ENCODE data around the gene FAIM2.

FAIM2 gene

DNA sequence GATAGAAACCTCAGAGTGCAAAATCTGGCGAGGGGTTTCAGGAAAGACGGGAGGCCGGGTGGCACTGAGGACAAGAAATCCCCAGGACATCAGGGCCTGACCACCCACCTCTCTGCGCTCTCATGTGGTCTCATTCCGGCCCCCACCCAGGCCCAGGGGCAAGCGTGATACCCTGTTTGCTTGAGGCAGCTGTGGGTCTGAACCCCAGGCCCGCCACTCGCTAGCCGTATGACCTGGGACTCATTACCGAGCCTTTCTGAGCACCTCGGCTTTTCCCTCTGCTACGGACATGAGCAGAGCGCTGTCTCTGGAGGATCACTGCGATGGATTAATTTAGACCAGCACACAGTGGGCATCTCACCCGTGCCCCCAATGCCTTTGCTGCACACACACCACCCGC is 35.3 kb downstream of the FAIM2 start:
- in situ Hi-C loops (cut with MboI; ENCODE audit: low sequenced_read_pairs) = loop anchor here (25.0 kb wide), 1 partner anchor 194 kb away; the partner anchor contains the start of gene ASIC1

DNA sequence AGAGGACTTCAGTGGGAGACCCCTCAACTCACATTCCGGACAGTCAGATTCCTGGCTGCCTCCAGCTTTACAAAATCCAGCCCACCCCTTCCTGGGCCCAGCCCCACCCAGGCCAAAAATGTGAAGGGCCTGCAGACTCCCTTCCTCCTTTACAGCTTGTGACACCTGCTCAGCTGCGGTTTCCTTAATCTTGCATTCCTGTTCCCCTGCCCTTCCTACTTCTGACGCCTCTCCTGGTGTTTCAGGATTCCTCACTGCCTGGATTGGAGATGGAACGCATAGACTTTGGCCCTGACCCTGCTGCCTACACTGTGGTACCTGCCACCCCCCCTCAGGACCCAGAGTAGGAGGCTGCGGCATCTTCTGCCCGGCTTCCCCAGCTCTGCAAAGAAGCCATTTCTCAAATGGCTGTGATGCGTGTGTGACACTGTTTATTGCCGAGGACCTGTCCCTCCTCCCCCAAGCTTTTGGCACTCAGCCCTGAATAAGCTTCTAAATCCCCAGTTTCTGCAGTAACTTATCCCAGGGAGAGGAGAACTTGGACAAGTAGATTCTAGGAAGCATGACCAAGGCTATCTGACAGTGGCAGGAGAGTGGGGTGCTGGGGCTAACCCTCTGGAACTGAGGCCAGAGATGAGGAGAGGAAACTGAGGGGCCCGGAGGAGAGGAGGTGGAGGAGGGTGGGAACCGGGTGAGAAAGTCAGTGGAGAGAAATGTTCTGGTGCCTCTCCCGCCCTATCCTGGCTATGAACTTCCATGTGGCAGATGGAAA is 35.9 kb downstream of the FAIM2 start:
- in situ Hi-C loops (cut with MboI; ENCODE audit: low sequenced_read_pairs) = loop anchor here (25.0 kb wide), 1 partner anchor 195 kb away; the partner anchor contains the start of gene ASIC1

DNA sequence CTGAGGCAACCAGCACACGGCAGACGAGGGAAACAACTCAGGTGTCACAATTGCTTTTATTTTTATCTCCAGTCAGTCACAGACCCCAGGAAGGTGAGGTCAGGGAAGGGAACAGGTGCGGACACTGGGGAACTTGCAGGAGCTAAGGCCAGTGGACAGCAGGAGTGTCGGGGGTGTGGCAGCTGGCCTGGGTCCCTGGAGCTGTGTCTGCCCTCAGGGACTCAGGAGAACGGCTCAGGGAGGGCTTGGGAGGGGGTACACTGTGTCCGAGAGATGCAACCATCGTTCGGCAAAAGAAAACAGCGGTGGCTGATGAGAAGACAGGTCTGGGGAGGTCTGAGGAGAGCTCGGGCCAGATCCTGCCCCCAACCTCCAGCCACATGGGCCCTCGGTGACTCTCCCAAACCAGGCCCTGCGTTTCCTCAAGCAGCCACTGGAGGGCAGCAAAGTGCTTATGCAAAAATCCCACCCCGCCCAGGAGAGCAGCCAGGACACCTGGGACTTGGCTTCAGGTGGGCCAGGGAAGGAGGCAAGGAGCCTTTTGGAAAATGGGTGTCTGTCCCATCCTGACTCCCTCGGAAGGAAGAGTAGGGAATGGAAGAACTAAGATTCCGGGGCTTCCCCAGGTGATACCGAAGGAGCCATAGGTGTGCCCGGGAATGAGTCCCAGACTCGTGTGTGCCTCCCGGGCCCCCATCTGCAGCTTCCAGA is 36.7 kb downstream of the FAIM2 start:
- in situ Hi-C loops (cut with MboI; ENCODE audit: low sequenced_read_pairs) = loop anchor here (25.0 kb wide), 1 partner anchor 195 kb away; the partner anchor contains the start of gene ASIC1

DNA sequence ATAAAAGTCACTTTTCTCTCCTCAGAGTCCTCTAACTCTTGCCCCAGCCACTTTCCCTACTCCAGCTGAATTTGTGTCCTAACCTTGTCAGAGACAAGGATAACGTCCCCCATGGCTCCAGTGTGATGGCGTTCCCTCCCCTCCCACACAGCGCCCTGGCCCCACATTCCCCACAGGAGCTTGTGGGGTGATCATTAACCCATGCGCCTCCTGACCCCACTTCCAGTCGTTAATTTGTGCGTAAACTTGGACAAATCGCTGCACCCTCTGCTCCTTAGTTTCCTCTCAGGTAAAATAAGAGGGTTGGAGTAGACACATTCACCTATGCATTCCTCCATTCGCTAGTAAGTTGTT is 37.9 kb downstream of the FAIM2 start:
- in situ Hi-C loops (cut with MboI; ENCODE audit: low sequenced_read_pairs) = loop anchor here (25.0 kb wide), 1 partner anchor 197 kb away; the partner anchor contains the start of gene ASIC1

DNA sequence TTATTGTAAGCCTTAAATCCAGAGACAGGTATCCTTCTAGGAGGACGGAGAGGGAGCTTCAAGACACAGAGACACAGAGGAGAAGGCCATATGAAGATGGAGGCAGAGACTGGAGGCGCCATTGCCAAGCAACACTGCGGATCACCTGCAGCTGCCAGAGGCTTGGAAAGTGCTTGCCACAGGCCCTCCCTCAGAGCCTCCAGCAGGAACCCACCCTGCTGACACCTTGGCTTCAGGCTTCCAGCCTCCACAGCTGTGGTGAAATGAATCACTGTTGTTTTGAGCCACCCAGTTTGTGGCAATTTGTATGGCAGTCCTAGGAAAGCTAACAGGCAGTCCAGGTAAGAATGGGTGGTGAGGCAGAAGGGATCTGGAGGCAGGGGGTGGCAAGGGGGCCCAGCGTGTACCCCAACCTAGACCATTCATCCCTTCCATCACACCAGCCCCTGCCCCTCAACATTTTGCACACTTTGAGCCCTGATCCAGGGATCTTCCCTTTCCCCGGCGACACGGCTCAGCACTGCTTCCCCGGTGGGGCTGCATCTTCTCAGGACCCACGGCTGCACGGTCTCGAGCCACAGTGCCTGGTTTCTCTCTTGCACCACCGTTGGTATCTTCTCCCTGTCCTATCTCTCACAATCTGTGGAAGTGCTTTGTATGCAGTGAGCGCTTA is 38.5 kb downstream of the FAIM2 start:
- in situ Hi-C loops (cut with MboI; ENCODE audit: low sequenced_read_pairs) = loop anchor here (25.0 kb wide), 1 partner anchor 197 kb away; the partner anchor contains the start of gene ASIC1

DNA sequence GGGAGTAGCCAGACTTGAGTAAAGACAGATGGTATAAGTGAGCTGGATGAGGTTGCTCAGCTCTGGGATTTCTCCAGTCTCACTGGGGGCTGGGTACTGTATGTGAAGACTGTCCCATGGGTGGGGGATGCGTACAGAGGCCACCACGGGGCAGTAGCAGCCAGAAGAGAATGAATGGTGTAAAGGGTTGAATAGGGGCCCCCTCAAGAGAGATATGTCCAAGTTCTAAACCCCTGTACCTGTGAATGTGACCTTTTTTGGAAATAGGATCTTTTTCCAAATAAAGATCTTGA is 39.0 kb downstream of the FAIM2 start:
- in situ Hi-C loops (cut with MboI; ENCODE audit: low sequenced_read_pairs) = loop anchor here (25.0 kb wide), 1 partner anchor 198 kb away; the partner anchor contains the start of gene ASIC1

DNA sequence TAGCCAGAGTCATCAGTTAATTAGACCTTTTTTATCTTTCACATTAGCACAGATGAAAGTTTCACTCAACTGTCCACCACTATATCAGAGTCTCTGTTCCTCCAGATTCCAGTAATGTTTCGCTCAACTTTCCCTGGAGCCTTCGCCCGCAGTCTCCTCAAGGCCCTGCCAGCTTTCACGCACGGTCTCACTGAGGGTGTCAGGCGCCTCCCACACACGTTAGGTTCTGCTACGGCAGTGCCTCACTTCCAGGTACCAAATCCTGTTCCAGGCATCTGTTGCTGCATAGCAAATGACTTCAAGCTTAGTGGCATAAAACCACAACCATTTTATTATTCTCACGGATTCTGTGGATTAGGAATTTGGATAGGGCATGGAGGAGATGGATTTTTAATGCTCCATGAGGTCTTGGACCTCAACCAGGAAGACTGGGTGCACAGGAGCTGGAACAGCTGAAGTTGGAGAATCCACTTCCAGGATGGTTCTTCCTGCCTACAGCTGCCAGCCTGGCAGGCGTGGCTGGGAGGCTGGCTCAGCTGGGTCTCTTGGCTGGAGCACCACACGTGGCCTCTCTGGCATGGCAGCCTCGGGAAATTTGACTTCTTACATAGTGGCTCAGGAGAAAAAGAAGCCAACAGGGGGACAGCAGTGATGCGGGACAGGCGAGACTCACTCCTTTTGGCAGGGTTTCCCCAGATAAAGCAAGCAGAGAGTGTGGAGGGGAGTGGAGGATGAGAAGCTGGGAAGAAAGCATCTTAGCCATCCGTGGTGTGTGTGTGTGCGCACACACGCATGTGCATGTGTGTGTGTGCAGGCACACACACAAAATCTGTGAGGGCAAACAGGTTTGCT is 39.5 kb downstream of the FAIM2 start:
- in situ Hi-C loops (cut with MboI; ENCODE audit: low sequenced_read_pairs) = loop anchor here (25.0 kb wide), 1 partner anchor 198 kb away; the partner anchor contains the start of gene ASIC1

DNA sequence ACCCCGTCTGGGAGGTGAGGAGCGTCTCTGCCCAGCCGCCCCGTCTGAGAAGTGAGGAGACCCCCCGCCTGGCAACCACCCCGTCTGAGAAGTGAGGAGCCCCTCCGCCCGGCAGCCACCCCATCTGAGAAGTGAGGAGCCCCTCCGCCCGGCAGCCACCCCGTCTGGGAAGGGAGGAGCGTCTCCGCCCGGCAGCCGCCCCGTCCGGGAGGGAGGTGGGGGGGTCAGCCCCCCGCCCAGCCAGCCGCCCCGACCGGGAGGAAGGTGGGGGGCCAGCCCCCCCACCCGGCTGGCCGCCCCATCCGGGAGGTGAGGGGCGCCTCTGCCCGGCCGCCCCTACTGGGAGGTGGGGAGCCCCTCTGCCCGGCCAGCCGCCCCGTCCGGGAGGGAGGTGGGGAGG is 42.8 kb downstream of the FAIM2 start:
- in situ Hi-C loops (cut with MboI; ENCODE audit: low sequenced_read_pairs) = loop anchor here (25.0 kb wide), 1 partner anchor 201 kb away; the partner anchor contains the start of gene ASIC1

DNA sequence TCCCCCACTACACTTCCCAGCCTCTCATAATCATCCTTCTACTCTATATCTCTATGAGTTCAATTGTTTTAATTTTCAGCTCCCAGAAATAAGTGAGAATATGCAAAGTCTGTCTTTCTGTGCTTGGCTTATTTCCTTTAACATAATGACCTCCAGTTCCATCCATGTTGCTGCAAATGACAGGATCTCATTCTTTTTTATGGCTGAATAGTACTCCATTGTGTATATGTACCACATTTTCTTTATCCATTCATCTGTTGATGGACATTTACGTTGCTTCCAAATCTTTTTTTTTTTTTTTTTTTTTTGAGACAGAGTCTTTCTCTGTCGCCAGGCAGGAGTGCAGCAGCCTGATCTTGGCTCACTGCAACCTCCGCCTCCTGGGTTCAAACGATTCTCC is 47.8 kb downstream of the FAIM2 start:
- in situ Hi-C loops (cut with MboI; ENCODE audit: low sequenced_read_pairs) = loop anchor here (25.0 kb wide), 1 partner anchor 206 kb away; the partner anchor contains the start of gene ASIC1

DNA sequence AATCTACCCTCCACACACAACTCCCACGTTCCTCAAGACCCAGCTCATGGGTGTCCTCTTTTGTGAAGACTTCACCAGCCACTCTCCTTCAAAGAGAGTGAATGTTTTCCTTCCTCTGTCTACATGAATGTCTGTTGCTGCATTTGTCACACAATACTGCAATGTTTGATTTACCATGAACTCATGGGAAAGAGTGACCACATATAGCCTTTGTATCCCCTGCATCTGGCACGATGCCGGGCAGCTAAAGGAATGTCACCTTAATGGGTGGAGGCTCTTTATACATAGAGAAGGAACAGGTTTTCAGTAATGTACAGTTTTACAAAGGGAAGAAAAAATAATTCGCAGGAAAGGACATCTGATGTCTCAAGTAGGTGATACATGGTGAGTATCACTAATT is 48.7 kb downstream of the FAIM2 start:
- in situ Hi-C loops (cut with MboI; ENCODE audit: low sequenced_read_pairs) = loop anchor here (25.0 kb wide), 1 partner anchor 207 kb away; the partner anchor contains the start of gene ASIC1

DNA sequence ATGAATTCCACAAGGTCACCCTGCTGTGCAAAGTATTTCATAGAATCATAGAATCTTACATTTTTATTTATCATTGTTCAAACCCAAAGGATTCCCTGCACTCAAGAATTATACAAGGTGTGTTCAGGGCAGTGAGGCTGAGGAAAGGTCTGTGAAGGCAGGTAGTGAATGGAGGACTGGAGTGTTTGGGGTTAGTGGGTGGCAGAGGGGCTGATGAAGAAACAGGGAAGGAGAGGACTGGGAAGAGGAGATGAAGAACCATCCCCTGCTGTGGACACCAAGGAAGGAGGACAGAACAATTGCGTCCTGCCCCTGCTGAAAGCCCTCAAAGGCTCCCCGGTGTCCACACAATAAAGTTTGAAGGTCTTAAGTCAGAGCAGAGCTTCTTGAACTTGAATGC is 50.0 kb downstream of the FAIM2 start:
- in situ Hi-C loops (cut with MboI; ENCODE audit: low sequenced_read_pairs) = loop anchor here (25.0 kb wide), 1 partner anchor 209 kb away; the partner anchor contains the start of gene ASIC1

DNA sequence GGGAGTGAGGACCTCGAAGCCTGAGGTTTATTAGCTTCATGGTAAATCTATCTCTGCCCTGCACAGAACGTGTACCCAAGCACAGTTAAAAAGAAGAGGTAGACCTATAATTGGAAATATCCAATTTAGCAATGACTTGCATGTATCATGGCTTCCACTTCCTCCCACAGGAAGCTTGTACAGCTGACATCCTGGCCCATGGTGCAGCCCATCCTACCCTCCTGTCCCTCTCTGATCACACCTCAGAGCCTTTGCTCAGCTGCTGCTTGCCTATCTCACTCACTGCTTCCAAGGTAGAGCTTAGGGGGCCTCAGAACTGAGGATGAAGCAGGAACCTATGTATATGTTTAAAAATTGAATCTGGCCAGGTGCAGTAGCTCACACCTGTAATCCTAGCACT is 56.5 kb downstream of the FAIM2 start:
- in situ Hi-C loops (cut with MboI; ENCODE audit: low sequenced_read_pairs) = no loop called here

DNA sequence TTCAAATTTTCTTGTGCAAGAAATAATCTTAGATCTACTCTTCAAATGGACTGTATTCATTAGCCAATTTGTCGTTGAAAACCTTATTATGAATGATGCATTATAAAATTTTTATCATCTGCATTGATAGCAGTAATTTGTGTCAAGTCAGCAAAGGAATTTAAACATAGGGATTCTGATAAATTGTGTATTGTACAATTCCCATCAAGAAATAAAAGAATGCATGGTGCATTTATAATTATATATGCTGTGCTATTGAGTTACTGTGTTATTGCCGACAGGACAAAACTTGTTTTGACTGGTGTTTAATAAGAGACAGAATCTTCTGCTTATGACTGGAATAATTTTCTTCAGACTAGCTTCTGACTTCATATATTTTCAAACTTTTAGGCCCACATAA is 57.7 kb downstream of the FAIM2 start:
- in situ Hi-C loops (cut with MboI; ENCODE audit: low sequenced_read_pairs) = no loop called here

DNA sequence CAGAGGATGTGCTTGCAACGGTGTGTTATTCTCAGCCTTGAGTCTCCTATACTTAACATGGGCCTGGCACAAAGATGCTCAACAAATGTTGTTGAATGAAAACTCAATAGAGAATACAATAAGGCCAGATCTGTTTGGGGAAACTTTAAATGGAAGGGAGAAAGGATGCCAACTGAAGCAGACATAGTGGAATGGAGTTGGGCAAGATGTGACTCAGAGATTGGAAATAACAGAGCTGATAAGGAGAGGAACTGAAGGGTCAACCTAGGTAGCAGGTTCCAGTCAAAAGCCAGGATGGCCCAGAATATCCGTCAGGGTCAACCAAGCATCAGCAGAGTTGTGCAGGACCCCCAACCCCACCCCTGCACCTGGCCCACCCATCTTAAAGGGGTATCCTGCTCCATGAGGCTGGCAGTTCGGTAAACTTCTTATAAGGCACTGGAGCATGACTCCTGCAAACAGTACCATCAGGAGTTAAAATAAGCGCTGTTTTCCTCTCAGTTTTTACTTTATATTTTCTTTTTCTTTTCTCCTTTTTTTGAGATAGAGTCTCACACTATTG is 59.7 kb downstream of the FAIM2 start:
- in situ Hi-C loops (cut with MboI; ENCODE audit: low sequenced_read_pairs) = no loop called here

DNA sequence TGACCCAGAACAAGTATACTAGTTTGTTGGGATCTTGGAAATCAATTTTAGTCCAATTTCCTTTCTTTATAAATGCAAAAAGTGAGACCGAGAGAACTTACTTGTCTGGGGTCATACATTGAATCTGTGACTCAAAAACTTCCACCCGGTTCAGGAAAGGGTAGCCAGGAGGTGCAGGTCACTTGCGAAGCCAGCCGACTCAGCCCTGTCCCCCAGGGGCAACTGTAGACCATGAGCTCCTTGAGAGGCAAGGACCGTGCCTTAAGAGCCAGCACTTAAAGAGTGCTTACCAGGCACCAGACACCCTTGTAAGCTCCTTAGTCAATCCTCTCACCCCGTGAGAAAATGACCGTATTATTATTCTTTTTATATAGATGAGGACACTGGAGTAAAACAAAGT is 60.3 kb downstream of the FAIM2 start:
- in situ Hi-C loops (cut with MboI; ENCODE audit: low sequenced_read_pairs) = no loop called here

DNA sequence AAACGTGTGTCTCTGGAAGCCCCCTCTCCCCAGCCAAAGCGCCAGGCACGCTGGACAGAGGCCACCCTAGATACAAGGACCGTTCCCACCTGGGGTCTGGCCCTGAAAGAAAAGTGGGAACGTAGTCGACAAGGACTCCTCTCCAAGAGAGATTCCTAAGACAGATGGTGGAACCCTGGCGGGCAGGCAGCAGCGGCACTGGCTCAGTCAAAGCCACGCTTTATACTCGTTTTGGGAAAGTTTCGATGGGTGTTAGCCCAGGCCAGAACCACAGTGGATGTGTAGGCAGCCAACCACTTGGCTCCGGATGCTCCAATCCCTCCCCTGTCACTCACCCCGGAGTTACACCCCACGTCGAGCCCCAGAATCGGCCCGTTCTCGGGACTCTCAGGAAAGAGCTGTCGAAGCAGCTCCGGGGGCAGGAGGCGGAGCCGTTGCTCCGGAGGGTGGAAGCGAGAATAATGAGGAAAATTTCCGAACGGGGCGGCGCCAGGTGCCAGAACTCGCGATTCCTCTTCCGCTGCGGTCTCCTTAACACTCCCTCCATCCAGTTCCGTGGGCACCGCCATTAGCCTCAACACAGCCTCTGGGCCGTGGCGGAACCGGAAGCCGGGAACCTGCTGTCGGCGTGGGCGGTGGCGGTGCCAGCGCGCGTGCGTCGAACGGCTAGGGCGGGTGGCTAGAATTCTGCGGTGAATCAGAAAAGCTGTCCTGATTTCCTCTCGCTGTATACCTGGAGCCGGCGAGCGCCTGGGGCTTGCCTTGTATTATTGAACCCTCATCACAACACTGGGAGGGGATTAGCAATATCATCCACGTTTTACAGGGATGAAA is 61.0 kb downstream of the FAIM2 start, which contains the start of gene BCDIN3D:
TSS of gene BCDIN3D (minus strand) at position 588 of the 834 bp plus-strand sequence. CDS start at position 569, 19 bp downstream.
- in situ Hi-C loops (cut with MboI; ENCODE audit: low sequenced_read_pairs) = no loop called here

DNA sequence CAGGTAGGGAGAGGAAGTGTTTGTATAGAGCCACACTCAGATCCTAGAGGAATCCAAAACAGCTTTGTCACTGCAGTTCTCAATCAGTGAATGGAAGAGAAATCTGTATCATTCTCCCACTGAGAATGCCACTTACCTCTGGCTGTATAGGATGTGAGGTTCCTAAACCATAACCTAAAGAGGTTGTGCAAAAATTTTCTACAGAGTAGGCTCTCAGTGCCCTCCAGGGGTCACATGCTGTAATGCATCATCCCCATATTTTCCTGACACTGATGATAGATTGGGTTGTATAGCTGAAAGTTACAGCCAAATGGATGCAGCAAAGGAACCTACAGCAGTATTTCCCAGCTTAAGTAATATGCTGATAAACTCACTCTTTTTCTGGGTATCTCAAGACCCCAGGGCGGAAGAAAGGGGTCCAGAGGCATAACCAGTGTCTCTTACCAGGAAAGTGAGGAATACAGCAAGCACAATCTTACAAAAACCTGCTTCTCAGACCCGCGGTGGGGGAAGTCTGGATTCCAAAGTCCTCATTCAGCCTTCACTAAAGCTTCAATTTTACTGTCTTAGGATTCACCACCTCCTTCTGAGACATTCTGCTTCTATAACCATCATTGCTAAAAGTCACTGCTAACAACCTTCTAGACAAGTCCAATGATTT is 64.6 kb downstream of the FAIM2 start:
- in situ Hi-C loops (cut with MboI; ENCODE audit: low sequenced_read_pairs) = loop anchor here (5.0 to 10.0 kb wide), 2 partner anchors 62 to 194 kb away; no protein-coding TSS in a partner anchor

DNA sequence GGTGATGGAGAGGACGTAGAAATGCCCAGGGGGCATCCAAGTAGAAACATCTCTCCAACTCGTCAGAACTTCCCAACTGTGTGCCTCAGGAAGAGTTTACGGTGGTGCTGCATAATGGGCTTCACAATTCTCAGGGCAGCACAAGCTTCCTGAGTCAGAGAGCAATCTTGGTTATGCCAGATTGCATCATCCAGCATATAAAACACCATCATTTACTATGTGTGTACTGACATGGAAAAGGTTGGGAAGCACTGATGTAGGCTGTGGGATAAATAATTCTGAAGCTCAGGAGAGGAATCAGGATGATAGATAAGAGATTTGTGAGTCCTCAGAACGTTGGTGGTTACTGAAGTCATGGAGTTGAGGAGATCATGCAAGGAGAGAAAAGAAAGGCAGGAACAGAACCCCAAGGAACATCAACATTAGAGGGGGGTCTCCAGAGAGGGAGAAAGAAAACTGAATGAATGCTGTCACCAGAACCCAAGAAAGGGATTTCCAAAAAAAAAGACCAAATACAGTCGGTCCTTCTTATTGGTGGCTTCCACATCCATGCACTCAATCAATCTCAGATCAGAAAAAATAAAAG is 70.8 kb downstream of the FAIM2 start:
- in situ Hi-C loops (cut with MboI; ENCODE audit: low sequenced_read_pairs) = loop anchor here (10.0 kb wide), 1 partner anchor 188 kb away; no protein-coding TSS in a partner anchor

All from HL-60/S4 treated with retinoic acid at 250 ng/mL for 4 days and 3 days (cell line).